WI38 (cell line): ENCODE data around the gene RNF115.
"Not testable (repeated sequence)": the region's sequence is repeated elsewhere in the genome, so short reads cannot be mapped to it uniquely, and the experiment has no call there.

ENCODE experiments used
- H3K4me3 ChIP-seq: 2 replicates; pipeline ENCODE4 v1.5.1; 2011; ENCODE audit warnings: low read depth, mild to moderate bottlenecking, control low read depth, low read length
- CTCF ChIP-seq: IDR thresholded peaks from 2 replicates; pipeline ENCODE4 v1.5.1; 2012; ENCODE audit warnings: low read depth, mild to moderate bottlenecking, control low read depth, low read length

The RNF115 gene

GRCh38 chr1:145740269-145740668 is 83.6 kb downstream of the RNF115 start:
- no peak overlapping the region for H3K4me3 ChIP-seq
- no peak for TF ChIP-seq CTCF

DNA sequence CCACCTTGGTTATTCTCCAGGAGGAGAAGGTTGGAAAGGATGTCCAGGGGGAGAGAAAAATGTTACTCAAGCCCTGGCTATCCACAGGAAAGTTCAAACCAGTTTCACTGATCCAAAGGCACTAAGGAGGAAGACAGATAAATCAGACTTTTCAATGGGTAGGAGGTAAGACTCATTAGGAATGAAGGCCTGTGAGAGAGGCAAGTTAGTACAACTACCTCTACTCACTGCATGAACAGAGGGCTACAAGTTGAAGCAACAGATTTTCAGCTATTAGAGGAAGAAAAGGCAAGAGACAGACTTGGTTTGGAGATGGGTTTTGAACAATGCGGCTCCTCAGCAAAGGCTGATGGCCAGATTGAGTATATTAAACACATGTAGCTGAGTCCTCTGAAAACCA is 87.7 kb downstream of the RNF115 start:
- H3K4me3 ChIP-seq: no peak overlapping the region
- TF ChIP-seq CTCF: no peak

DNA sequence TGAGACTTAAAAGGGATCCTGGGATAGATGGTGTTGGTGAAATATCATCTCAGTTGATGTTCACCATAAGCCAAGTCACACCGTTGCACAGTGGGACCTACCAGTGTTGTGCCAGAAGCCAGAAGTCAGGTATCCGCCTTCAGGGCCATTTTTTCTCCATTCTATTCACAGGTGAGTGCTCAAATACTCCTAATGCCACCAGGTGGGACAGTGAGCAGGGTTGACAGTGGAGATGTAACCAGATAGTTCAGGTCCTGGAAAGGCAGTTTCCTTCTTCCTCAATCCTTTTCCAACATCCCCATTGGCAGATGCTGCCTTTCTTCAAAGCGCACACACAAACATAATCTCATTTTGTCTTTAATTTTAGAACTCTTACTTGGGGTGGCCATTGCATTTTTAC is 93.0 kb downstream of the RNF115 start:
- no peak overlapping the region for H3K4me3 ChIP-seq

DNA sequence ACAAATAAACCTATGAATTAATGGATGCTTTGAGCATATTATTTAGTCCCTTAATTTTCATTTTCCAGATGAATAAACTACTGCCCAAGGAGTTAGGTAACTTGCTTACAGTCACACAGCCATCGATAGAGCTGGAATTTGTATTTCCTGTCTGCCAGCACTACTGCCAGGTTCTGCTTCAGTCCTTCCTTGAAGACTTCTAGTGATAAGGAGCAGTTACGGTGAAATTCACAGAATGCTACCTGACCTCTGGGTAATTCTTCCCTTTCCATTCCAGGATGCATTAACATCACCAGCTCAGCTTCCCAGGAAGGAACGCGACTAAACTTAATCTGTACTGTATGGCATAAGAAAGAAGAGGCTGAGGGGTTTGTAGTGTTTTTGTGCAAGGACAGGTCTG is 93.4 kb downstream of the RNF115 start:
- H3K4me3 ChIP-seq: no peak overlapping the region
- no peak for TF ChIP-seq CTCF

More for the DNA sequence above, 93.0 kb downstream of the RNF115 start:
- no peak for TF ChIP-seq CTCF

GRCh38 chr1:145729666-145730436 is 94.0 kb downstream of the RNF115 start:
- no peak; the same call in 1 of the 2 replicates for TF ChIP-seq CTCF
- H3K4me3 ChIP-seq: no peak overlapping the region

GRCh38 chr1:145729196-145729595 is 94.7 kb downstream of the RNF115 start:
- no peak for TF ChIP-seq CTCF
- no peak overlapping the region for H3K4me3 ChIP-seq

GRCh38 chr1:145726193-145726592 is 97.7 kb downstream of the RNF115 start:
- not testable (repeated sequence) for H3K4me3 ChIP-seq
